GM12865 (cell line): Measurements from ENCODE around the gene CPLANE2.
"Not testable (repeated sequence)": the region's sequence is repeated elsewhere in the genome, so short reads cannot be mapped to it uniquely, and the experiment has no call there.

ENCODE experiments used
- DNase-seq: peaks from one replicate; pipeline ENCODE4 v3.0.0; 2010; ENCODE audit warnings: low read depth
- H3K4me3 ChIP-seq: 2 replicates; pipeline ENCODE4 v1.5.1; 2011; ENCODE audit warnings: mild to moderate bottlenecking, low read depth, low read length, control low read depth
- CTCF ChIP-seq: IDR thresholded peaks from 2 replicates; pipeline ENCODE4 v1.5.1; 2011; ENCODE audit warnings: low read length, control low read depth, low read depth, inconsistent platforms; ENCODE audit not compliant: insufficient read depth; ENCODE audit errors: missing control alignments

The CPLANE2 gene

GRCh38 chr1:16267690-16268180 is 30.8 kb upstream of the CPLANE2 start:
- no peak for DNase-seq
- no peak for TF ChIP-seq CTCF

GRCh38 chr1:16266411-16267118 is 29.6 kb upstream of the CPLANE2 start:
- no peak overlapping the region for H3K4me3 ChIP-seq
- DNase-seq, result no peak
- no peak for TF ChIP-seq CTCF

More at GRCh38 chr1:16267690-16268180, 30.8 kb upstream of the CPLANE2 start:
- no peak overlapping the region for H3K4me3 ChIP-seq

GRCh38 chr1:16262067-16262466 is 25.1 kb upstream of the CPLANE2 start:
- H3K4me3 ChIP-seq, result no peak overlapping the region
- DNase-seq, result no peak
- no peak for TF ChIP-seq CTCF

GRCh38 chr1:16260814-16261213 is 23.8 kb upstream of the CPLANE2 start:
- H3K4me3 ChIP-seq, result no peak overlapping the region
- TF ChIP-seq CTCF, result no peak
- DNase-seq, result no peak

GRCh38 chr1:16258591-16259135 is 21.7 kb upstream of the CPLANE2 start:
- H3K4me3 ChIP-seq, result no peak overlapping the region
- no peak for DNase-seq
- no peak for TF ChIP-seq CTCF

- no peak for DNase-seq
- no peak overlapping the region for H3K4me3 ChIP-seq
- no peak for TF ChIP-seq CTCF
Observed at GRCh38 chr1:16257968-16258367, 21.0 kb upstream of the CPLANE2 start.

GRCh38 chr1:16257556-16257955 is 20.6 kb upstream of the CPLANE2 start:
- not testable (repeated sequence) for H3K4me3 ChIP-seq, DNase-seq
